Mesothelial cell of epicardium (in vitro differentiated cells): ENCODE data around the gene OPN1LW. TPM values are rescaled to one million over a fixed set of nuclear protein-coding genes. Genes with fewer than 3 reads are reported as not detected.
A peak's percentile ranks its signal among the peaks of the same experiment; 100 is the strongest.

Source experiments
- DNase-seq, 2 experiments: peaks; one replicate each; pipeline ENCODE4 v3.0.0; 2021; ENCODE audit warnings: low spot score in 2 of 2; ENCODE audit not compliant: unreplicated experiment in 2 of 2
- H3K27ac Mint-ChIP-seq: 2 replicates; pipeline ENCODE4 v1.8.0; 2021; ENCODE audit warnings: mixed read lengths
- H3K27me3 Mint-ChIP-seq: 2 replicates; pipeline ENCODE4 v1.8.0; 2021; ENCODE audit warnings: low read depth, mixed read lengths
- H3K36me3 Mint-ChIP-seq: 2 replicates; pipeline ENCODE4 v1.8.0; 2021; ENCODE audit warnings: mixed read lengths
- H3K4me1 Mint-ChIP-seq: 2 replicates; pipeline ENCODE4 v1.8.0; 2021; ENCODE audit warnings: mixed read lengths
- H3K4me3 Mint-ChIP-seq: 2 replicates; pipeline ENCODE4 v1.8.0; 2021; ENCODE audit warnings: mild to moderate bottlenecking, moderate library complexity, mixed read lengths
- H3K9me3 Mint-ChIP-seq: 2 replicates; pipeline ENCODE4 v1.8.0; 2021; ENCODE audit warnings: mixed read lengths
- total RNA-seq: library from RNA; stranded (reverse); gene quantifications from 3 replicates; pipeline ENCODE4 v1.2.1, GENCODE V29; 2021
- TF ChIP-seq, protein P1 (sequence below): fragments of 200-600 bp; sonication (generic); IDR thresholded peaks from one replicate; pipeline ENCODE4 v1.5.0; 2021; ENCODE audit warnings: antibody characterized with exemption; ENCODE audit not compliant: unreplicated experiment

OPN1LW gene
- total RNA-seq, 1 donor from 2014 or later: not detected

GRCh38 chrX:154135458-154136229 lies 8.4 kb upstream of the OPN1LW start:
- Mint-ChIP-seq H3K4me3 (no peak overlapping the region), H3K27me3 (peaks cover 1% of the 10 kb centered on the region), H3K9me3 (peaks cover 13% of the 10 kb centered on the region), H3K4me1 (peaks cover 1% of the 10 kb centered on the region), H3K27ac (no peak overlapping the region), H3K36me3 (no peaks in the 10 kb centered on the region)
- TF ChIP-seq, protein P1, sequence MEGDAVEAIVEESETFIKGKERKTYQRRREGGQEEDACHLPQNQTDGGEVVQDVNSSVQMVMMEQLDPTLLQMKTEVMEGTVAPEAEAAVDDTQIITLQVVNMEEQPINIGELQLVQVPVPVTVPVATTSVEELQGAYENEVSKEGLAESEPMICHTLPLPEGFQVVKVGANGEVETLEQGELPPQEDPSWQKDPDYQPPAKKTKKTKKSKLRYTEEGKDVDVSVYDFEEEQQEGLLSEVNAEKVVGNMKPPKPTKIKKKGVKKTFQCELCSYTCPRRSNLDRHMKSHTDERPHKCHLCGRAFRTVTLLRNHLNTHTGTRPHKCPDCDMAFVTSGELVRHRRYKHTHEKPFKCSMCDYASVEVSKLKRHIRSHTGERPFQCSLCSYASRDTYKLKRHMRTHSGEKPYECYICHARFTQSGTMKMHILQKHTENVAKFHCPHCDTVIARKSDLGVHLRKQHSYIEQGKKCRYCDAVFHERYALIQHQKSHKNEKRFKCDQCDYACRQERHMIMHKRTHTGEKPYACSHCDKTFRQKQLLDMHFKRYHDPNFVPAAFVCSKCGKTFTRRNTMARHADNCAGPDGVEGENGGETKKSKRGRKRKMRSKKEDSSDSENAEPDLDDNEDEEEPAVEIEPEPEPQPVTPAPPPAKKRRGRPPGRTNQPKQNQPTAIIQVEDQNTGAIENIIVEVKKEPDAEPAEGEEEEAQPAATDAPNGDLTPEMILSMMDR: no peak
- DNase-seq: no peak

GRCh38 chrX:154136627-154137161 lies 7.3 kb upstream of the OPN1LW start:
- H3K27me3 Mint-ChIP-seq: peaks cover 1% of the 10 kb centered on the region
- no peak overlapping the region for H3K27ac Mint-ChIP-seq

GRCh38 chrX:154138857-154139256 lies 5.2 kb upstream of the OPN1LW start:
- no peak for DNase-seq
- Mint-ChIP-seq H3K4me1 (peaks cover 1% of the 10 kb centered on the region), H3K27ac (no peak overlapping the region), H3K9me3 (peaks cover 18% of the 10 kb centered on the region), H3K36me3 (no peaks in the 10 kb centered on the region), H3K4me3 (no peak overlapping the region), H3K27me3 (peaks cover 1% of the 10 kb centered on the region)
- TF ChIP-seq, protein P1: no peak

More at GRCh38 chrX:154136627-154137161, 7.3 kb upstream of the OPN1LW start:
- TF ChIP-seq, protein P1: peak; percentile 44
- Mint-ChIP-seq H3K36me3 (no peaks in the 10 kb centered on the region), H3K4me3 (peak overlapping the region; percentile 65), H3K4me1 (peaks cover 1% of the 10 kb centered on the region), H3K9me3 (peaks cover 13% of the 10 kb centered on the region)
- peak; percentile 64 to 84 for DNase-seq

DNA sequence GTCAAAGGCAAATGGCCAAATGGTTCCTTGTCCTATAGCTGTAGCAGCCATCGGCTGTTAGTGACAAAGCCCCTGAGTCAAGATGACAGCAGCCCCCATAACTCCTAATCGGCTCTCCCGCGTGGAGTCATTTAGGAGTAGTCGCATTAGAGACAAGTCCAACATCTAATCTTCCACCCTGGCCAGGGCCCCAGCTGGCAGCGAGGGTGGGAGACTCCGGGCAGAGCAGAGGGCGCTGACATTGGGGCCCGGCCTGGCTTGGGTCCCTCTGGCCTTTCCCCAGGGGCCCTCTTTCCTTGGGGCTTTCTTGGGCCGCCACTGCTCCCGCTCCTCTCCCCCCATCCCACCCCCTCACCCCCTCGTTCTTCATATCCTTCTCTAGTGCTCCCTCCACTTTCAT lies 3.8 kb upstream of the OPN1LW start:
- peaks cover 15% of the 10 kb centered on the region for H3K9me3 Mint-ChIP-seq
- no peak overlapping the region for H3K27ac Mint-ChIP-seq
- peaks cover 1% of the 10 kb centered on the region for H3K27me3 Mint-ChIP-seq
- TF ChIP-seq, protein P1: no peak
- no peak for DNase-seq
- H3K4me3 Mint-ChIP-seq: no peak overlapping the region
- peaks cover 1% of the 10 kb centered on the region for H3K4me1 Mint-ChIP-seq
- H3K36me3 Mint-ChIP-seq: no peaks in the 10 kb centered on the region

GRCh38 chrX:154140742-154141141 lies 3.3 kb upstream of the OPN1LW start:
- Mint-ChIP-seq H3K4me1 (peaks cover 1% of the 10 kb centered on the region), H3K4me3 (no peak overlapping the region), H3K27me3 (peaks cover 1% of the 10 kb centered on the region), H3K27ac (no peak overlapping the region), H3K36me3 (no peaks in the 10 kb centered on the region), H3K9me3 (peaks cover 15% of the 10 kb centered on the region)
- no peak for DNase-seq
- TF ChIP-seq, protein P1: no peak
